ENCODE measurements around the gene AGBL4.

AGBL4 gene

DNA sequence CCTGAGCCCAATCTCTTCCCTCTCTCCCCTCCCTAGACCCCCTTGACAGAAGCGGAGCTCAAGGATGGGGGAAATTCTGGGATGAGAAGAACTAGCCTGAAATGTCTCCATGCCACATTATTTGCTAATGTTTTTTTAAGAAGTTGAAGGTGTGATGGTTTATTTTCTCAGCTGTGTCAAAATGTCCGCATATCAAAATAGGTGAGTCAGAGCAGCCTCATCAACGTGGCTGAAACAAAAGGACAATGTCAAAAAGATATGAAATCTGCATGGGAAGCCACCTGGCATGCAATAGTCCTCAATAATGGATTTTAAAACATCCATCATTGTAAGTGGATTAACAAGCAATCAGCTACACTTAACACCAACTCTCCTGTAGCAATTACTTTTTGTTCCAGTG, 1348.5 kb downstream of the AGBL4 start:
- no peak for DNase-seq

DNA sequence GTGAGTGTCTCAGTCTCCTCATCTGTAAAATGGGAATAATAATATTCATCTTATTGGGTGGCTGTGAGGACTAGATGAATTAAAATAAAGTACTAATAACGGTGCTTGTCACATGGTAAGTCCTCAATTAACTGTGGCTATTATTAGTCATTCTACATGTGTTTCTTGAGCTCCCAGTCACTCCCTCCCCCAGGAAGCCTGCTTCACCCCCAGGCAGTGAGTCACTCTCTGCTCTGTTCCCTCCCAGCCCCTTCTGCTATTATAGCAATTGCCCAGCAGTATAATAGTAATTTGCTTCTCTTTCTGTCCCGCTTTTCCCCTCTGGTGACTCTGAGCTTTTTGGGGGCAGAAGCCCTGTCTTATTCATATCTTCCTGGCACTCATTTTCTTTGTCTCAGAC, 1349.1 kb downstream of the AGBL4 start:
- DNase-seq: no peak

DNA sequence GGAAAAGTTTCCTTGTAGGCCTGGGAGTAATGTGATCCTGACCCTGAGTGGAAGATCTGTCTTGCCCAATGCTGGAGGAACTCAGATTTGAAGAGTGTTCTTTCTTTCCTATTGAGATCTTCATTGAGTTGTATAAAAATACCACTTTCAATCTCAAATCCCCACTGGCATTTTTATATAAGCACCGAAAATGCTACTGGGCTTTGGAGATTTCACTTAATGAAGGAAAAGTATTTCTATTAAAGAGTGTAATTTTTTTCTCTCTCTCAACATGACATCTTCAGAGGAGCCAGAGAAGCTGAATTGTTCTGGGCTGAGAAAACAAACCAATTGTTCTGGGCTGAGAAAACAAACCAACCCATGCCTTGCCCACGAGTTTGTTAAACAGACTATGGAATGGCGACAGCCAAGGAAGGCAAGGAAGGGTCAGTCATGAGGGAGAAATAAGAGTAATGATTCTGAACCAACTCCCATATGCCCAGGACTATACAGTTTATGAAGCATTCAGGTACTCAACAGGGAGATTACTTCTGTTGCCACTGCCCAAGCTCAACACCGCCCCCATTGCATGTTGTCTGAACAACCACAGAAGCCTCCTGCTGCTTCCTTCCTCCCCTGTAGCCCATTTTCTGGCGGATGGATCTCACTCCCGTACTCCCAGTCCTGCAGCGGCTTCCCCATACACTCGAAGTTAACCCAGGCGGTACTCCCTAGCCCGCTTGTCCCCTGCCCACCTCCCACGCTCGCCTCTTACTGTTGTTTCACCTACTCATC, 1350.2 kb downstream of the AGBL4 start:
- no peak for DNase-seq

DNA sequence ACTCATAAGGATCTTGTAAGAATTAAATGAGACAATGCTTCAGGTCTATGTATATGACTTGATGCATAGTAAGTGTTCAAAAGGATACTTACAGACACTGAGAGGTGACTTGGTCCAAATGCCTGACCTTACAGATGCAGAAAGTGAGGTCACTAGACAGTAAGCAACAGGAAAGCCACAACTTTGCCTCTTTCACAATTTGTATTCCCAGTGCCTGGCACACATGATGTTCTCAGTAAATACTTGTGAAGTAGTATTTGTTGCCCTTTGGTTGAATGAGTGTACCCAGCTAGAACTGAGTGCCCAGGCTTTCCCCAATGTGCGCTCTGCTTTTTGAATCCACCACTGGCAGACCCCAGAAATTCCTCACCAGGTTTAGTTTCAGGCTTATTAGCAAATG, 1352.2 kb downstream of the AGBL4 start:
- DNase-seq: no peak

DNA sequence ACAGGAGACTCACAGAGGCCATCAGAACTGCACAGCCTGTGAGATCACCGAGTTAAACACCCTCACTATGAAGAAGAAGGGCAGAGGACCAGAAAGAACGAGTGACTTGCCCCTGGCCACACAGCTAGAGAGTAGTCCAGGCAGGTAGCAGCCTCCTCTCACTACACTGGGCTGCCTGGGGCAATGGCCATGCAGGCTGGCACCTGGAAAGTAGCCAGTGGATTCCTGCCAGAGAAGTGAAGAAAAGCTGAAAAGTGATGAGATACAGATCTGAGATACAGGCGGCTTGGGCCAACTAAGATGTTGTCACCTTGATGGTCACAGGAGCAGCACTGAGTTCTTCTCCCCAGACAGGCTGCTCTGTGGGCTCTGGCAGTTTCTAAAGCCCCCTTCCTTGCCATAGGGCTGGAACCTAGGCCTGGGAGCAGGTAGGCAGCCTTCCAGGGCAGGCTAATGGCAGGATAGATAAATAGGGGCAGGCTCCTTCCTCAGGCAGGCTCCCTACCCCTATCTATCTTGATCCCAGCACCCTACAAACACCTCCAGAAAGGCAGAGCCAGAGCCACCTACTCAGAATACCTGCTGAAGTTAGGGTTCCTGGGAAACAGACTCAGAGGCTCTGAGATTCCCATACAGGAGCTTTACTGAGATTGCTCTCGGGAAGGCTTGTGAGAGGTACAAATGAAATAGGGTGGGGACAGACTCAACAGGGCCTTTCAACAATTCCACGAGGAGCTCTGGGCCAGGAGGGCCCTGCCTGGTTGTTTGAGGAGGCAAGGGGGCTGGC, 1353.3 kb downstream of the AGBL4 start:
- no peak for DNase-seq

DNA sequence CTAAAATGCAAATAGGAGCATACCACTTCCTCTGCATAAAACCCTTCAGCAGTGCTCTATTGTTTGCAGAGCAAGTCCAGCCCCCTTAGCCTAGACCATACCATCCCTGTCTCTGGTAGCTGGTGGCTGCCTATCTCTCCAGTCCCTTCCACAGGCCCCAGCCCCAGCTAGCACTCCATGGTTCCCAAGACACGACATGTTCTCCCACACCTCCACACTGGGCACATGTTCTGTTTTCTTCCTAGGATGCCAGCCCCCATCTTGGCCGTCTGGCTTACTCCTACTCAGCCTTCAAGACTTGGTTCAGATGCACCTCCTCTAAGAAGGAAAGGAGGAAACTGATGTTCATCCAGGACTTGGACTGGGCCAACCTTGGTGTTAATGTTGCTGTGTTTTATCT, 1355.4 kb downstream of the AGBL4 start:
- DNase-seq: no peak

DNA sequence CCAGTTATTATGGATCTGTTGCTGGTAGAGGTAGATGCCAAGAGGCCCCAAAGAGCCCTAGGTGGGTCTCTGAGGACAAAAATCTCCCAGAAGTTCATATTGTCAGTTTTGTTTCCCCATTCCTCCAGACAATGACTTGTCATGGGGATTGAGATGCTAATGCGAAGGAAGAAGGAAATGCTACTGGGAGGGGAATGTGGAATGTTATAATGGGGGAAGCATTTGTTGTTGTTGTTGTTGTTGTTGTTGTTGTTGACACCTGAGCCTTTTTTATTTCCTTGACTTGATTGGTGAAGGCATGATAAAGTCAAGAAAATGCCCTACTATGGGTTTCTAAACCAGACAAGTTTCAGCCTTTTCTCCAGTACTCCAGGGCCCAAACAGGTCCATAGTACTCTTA, 1356.0 kb downstream of the AGBL4 start:
- no peak for DNase-seq

DNA sequence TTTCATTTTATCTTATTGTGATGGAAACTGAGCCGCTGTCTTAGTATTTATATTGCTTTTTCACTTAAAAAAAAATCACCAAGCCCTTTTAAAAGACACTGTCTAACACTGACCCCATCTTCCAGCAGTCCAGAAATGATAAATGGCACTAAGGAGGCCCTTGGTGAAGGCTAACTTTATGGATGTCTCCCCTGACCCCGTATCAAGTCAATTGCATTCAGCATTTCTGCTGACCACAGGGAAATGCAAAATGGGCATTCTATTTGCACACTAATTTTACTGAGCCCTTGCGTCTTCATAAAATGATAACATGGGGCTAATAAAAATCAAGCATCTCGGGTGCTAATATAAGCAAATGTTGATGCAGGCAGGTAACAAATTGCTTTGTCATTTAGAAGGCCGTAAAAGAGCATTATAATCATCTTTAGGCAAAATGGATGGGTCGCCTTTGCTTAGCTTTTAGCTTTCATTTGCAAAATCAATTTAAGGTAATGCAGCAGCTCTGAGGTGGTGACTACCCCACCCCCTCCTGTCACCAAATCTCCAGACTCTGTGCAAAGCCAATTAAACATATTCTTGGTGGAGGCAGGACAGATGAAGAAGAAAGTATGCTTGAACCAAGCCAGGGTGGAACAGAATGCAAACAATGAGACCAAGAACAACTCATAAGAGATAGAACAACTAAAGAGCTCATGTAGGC, 1357.9 kb downstream of the AGBL4 start:
- no peak for DNase-seq

DNA sequence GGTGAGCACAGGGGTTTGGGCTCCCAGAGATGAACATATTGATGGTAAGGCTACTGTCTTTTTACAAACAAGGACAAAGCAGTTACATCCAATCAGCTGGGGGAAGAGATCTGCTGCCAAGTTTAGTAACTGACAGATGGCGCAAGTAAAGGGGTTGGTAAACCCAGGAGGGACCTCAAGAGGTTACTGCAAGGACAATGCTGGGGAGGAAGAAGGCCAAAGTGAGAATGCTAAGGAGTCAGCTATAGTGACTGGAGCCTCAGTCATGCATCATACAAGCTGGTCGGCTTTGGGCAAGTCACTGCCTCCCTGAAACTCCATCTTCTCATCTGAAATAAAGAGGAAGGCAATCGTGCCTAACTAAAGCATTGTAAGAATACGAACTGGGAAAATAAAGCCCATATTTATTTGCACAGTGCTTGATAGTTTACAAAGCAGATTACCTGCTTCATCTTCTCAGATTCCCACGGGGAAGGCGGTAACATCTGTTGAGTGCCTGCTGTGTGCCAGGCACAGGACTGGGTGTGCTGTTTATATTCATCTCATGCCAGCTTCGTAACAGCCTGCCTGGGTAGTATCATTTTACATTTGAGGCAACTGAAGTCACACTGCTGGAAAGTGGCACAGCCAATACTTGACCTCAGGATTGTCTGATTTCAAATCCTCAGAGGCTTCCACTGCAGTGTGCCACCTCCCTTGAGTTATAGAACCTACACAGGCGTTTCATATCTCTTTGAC, 1361.9 kb downstream of the AGBL4 start:
- DNase-seq: peak; percentile 14 to 44

DNA sequence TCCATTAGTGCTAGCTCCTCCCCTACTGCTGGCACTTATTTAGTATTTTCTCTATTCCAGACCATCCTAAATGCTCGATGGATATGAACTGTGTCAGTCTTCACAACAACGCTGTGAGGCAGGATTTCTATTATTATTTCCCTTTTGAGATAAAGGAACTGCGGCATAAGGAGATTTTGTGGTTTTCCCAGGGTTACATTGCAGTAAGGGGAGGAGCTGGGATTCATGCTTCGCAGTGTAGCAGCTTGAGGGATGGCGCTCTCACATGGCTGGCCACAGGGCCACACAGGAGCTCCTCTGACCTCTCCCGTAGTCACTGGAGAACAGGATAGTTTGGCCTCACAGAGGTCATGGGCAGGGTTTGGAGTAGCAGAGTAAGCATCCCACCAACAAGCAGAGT, 1364.0 kb downstream of the AGBL4 start:
- no peak for DNase-seq

DNA sequence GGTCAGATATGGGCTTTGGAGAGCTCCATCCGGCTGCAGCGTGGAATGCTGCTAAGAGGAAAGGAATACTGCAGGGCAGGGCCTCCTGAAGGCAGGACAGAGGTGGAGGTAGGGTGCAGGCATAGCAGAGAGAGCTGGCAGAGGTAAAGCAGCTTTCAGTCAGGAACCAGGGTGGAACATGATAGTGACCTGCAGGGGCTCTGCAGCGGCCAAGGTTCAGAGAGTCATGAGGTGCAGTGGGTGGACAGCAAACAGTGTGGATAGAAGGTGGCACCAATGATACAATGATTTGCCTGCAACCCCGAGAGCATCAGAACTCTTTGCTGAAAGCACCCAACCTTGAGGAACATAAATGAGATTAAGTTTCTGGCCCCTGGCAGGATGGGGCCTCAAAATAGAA, 1366.3 kb downstream of the AGBL4 start:
- no peak for DNase-seq

DNA sequence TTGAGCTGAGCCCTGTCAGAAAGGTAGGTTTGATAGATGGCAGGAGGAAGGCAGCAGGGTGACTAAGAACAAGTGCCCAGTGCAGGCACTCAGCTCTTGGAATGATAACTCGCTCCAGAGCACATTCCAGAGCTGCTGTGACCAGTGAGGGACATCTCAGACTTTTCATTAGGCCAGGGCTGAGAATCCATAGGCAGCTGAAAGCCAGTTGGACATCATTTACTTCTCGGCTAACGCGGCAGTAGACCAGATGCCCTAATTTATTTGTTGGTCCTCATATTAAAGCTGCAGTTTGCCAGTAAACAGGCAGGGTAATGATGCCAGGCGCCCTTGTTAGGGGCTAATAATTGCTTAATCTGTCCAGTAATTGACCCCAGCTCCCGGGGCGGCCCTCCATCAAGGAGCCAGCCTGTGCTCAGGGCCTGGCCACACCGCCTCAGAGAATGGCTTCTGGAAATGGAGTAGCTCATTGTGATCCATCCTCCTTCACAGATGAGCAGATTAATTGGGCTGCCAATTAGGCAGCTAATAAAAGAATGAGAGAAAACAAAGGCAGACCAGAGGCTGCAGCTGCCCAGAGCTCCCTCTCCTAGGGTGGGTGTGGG, 1369.0 kb downstream of the AGBL4 start:
- no peak for DNase-seq

DNA sequence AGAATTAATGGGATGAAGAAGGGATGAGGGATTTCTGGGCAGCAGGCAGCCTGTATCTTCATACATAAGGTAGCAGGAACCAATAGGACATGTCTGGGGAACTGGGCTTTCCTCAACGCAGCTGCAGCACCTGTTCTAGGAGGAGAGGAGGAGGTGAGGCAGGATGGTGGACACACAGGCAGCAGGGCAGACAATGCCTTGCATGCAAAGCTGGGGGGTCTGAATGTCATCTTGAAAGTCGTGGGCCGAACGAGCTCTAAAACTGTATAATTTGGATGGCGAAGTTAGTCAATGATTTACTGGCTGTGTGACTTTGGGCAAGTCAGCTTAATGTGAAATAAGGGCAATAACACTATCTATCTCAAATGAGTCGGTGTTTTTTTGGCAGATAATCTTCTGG, 1371.4 kb downstream of the AGBL4 start:
- DNase-seq: no peak

DNA sequence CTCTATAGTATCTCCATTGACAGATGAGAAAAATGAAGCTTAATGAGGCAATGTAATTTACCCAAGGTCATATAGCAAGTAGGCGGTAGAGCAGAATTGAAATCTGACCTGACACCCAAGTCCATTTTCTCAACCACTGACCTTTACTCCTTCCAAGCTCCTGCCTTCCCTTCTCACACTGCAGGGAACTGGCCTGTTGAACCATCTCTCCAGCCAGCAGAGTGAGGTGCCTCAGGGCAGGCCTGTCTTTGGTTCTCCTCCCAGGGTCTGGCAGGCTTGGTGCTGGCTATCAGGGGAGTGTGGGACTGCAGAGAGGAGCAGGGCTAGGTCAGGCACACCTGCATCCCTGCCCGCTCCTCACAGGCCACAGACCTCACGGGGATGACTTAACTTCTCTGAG, 1373.9 kb downstream of the AGBL4 start:
- no peak for DNase-seq

DNA sequence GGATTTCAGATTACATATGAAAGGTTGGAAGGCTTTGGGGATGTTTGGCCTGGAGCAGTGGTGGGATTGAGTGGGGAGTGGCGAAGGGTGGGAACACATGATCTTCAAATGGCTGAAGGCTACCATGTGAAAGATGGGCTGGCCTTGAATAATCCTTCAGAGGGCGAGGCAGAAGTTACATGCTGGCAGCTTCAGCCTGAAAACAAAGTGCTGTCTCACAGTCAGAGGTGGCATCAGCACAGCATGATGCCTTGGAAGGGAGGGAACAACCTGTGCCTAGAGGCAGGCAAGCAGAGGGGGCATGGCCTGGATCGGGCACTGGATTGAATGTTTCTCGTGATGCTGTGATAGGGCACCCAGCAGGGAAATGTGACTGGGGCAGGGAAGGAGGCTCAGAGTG, 1377.9 kb downstream of the AGBL4 start:
- no peak for DNase-seq

DNA sequence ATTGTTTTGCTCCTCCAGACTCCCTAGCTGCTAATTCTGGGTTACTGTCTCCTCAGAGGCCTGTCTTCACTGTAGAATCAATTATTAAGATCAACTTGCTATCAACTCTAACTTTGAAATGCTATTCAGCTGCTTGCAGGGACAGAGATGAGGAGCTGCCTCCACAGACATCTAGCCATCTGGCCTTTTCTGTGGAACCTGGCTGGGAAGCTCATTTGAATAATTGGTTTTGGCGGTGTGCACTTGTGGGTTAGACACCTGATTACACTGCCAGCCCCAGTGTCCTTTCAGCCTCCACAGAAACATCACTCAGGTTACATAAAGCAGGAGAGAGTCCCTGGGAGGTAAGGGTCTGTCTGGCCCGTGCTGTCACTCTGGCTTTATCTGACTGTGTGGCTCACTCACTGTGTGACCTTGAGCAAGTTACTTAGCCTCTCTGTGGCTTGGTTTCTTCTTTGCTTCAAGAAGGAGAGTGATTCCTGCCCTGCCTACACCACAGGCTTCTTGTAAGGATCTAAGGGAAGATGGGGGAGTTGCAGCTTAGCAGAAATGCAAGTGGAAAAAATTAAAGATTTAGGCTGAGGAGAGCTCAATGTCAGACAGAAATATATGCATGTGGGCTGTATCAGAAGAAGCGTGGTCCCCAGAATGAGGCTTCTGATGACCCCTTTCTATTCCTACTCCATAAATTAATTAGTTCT, 1378.7 kb downstream of the AGBL4 start:
- no peak for DNase-seq

DNA sequence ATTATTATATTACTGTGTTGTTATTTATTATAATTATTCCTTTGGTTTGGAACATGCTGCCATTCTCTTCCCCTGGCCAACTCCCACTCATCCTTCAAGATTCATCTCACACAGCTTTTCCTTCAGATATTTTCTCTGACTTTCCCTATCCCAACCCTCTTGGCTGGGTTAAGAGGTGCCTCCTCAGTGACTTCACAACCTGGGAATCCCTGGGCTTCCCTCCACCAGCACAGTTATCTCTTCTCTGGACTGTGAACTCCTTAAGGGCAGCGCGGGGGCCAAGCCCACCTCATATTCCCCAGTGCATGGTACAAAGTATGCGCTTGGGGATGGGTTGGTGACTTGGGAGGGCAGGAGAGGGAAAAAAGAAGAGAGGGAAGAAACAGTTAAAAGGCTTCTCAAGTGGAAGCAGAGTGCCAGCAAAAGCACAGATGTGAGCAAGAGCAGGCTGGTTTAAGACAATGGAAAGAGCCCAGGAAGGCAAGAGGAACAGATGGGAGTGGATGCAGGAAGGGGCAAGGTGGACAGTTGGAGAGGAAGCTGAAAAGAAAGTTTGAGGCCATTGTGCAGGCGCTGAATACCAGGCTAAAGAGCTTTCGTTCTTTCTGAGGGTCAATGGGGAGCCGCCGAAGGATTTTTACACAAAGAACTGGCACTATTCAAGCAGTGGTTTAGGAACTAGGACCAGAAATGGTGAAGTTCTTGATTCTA, 1379.4 kb downstream of the AGBL4 start:
- DNase-seq: no peak

DNA sequence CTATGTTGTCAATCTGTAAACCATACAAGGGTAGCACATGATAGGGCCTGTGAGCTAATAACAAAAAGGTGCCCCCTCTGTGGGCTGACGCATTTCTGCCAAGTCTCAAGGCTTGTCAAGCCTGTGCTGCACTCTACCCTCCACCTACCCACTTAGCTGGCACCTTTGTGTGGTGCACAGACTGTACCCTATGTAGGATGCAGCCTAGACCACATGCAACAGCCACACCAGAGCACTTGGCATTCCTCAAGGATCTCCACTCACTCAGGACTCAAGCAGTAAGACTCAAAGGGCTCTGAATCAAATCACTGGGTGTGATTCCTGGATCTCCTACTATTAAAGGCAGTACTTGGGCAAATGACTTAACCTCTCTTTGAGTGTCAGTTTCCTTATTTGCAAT, 1380.6 kb downstream of the AGBL4 start:
- DNase-seq: no peak

DNA sequence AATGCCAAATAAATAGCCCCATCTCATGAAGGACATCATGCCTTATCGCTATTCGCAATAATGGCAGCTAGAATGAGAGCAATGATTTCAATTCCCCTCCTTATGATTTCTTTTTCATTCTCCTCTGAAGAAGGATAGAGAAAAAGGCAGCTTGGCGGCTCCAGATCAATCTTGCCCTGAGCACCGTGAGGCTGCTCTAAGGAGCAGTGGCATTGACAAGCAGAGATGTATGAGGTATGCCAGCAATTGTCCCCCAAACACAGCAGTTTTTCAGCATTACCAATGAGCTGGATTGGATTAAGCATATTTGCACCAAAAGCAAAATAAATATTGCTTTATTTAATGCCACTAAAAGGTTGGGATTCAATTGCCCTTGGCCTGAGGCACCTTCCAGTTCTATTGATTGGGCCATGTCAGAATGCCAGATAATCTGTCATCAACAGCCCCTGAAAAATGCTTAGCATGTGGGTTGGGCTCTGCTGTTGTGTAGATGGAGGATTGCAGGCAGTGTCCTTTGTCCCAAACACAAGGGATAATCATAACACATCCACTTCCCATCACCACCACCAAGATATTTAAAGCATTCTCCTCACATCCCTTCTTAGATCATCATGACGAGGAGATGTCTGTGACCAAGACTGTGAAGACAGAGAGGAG, 1382.8 kb downstream of the AGBL4 start:
- no peak for DNase-seq

DNA sequence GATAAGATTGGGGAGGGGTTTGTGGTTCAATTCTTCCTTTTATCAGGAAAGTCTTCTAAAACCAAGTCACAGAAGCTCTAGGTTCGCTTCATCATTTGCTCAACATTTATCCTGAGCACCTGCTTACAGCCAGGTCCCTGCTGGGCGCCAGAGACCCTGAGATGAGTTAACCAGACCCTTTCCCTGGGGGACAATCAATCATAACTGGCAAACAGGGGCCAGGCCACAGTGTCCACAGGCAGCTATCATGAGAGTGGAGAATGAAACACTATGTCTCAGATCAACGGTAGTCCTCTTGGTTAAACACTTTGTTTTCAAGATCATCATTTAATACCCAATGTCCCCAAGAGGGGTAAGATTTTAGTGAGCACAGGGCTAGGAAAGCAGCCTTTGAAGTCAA, 1393.9 kb downstream of the AGBL4 start:
- no peak for DNase-seq

DNA sequence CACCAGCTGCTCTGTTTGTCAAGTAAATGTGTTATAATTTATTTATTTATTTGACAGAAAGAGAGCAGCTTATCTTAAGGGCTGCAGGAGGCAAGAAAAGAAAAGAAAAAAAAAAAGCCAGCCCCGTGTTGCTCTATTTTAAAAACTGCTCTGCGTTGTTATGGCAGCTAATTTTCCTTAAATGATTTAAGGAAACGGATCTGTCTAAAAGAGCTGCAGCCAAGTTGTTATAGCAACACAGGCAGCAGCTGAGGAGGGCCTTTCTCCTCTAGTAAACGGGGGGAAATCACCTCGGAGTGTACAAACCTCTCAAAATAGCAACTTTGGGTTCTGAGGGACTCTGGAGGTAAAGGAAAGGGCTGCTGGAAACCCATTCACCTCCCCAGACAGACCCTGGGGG, 1396.3 kb downstream of the AGBL4 start:
- no peak for DNase-seq
